Measurements from ENCODE around the gene TCP11L2. TPM values are rescaled to one million over a fixed set of nuclear protein-coding genes. Genes with fewer than 3 reads are reported as not detected.

The TCP11L2 gene
- total RNA-seq, 1 experiment from 2014 or later = 6.1 TPM

GRCh38 chr12:106288494-106289195 lies 13.9 kb upstream of the TCP11L2 start:
- H3K4me2 ChIP-seq (ENCODE audit: insufficient read depth, insufficient read length, low read length) = no peak overlapping the region

More at GRCh38 chr12:106288494-106289195, 13.9 kb upstream of the TCP11L2 start:
- Mint-ChIP-seq H3K27ac (no peak overlapping the region), H3K4me1 (no peaks in the 10 kb centered on the region), H3K9me3 (no peaks in the 10 kb centered on the region; a peak in 1 of 5 replicates), H3K27me3 (ENCODE audit: low read depth) (no peaks in the 10 kb centered on the region; the same call in 1 of the 2 replicates), H3K4me3 (no peak overlapping the region), H3K36me3 (ENCODE audit: insufficient read depth in 1 of 3, low read depth in 3 of 3) (no peaks in the 10 kb centered on the region)
- Histone ChIP-seq H2BK15ac (ENCODE audit: low read depth, low read length) (peak overlapping the region; percentile 96; the same call in 1 of the 2 replicates), H3K4me1 (ENCODE audit: insufficient read depth, low read length) (no peaks in the 10 kb centered on the region), H3T11ph (ENCODE audit: low read length) (no peak overlapping the region), H4K5ac (ENCODE audit: insufficient read length, low read depth, low read length) (no peak overlapping the region), H4K20me1 (ENCODE audit: control insufficient read depth, insufficient read depth, insufficient read length) (no peaks in the 10 kb centered on the region), H3K18ac (ENCODE audit: insufficient read length, low read depth, low read length) (no peak overlapping the region), H3K9me3 (ENCODE audit: control insufficient read depth, low read depth, low read length) (no peaks in the 10 kb centered on the region), H4K91ac (ENCODE audit: insufficient read length, low read depth, low read length) (no peak overlapping the region), H2AK5ac (ENCODE audit: insufficient read length, low read length) (no peak overlapping the region), H2BK5ac (ENCODE audit: insufficient read length, low read length) (no peak overlapping the region), H3K56ac (ENCODE audit: insufficient read length, low read depth, low read length) (no peak overlapping the region), H3K23ac (ENCODE audit: insufficient read length, low read depth, low read length) (no peak overlapping the region), H2BK12ac (ENCODE audit: insufficient read length, low read depth, low read length) (peak overlapping the region; percentile 59), H3K14ac (ENCODE audit: insufficient read depth, low read length) (no peak overlapping the region), H2BK20ac (ENCODE audit: low read depth, low read length, poor library complexity, severe bottlenecking) (no peak overlapping the region), H2BK120ac (ENCODE audit: low read depth, low read length, poor library complexity, severe bottlenecking) (no peak overlapping the region), H2AFZ (ENCODE audit: low read length) (no peak overlapping the region), H3K79me2 (ENCODE audit: insufficient read depth, low read length) (no peaks in the 10 kb centered on the region), H3K4ac (ENCODE audit: low read depth, low read length) (no peak overlapping the region), H3K79me1 (ENCODE audit: insufficient read depth, low read depth, low read length, poor library complexity, severe bottlenecking) (no peaks in the 10 kb centered on the region), H3K27me3 (ENCODE audit: insufficient read depth, low read length) (no peaks in the 10 kb centered on the region), H3K9ac (ENCODE audit: extremely low read depth, insufficient read length, low read length) (no peak overlapping the region), H4K8ac (replicated peaks; ENCODE audit: insufficient read length, low read depth, low read length) (no peak overlapping the region), H3K27ac (ENCODE audit: insufficient read length, low read depth, low read length) (no peak overlapping the region), H3K23me2 (ENCODE audit: insufficient read length, low read depth, low read length, poor library complexity, severe bottlenecking) (no peaks in the 10 kb centered on the region)
- no peak for DNase-seq
- no peak for TF ChIP-seq CTCF (conservative IDR thresholded peaks at IDR 0.05)
- WGBS (ENCODE audit: extremely low coverage, insufficient read length, low lambda C conversion rate) = no CpG with 5 or more reads among the region's 9 CpGs
